Gastroesophageal sphincter (tissue), 3 donors: ENCODE data around the gene PET100.

Experiments
- EP300 ChIP-seq: sonication (generic); formaldehyde crosslinking; IDR thresholded peaks from one replicate; pipeline ENCODE4 v1.6.1; 2017; ENCODE audit warnings: antibody characterized with exemption, mild to moderate bottlenecking
- POLR2A ChIP-seq, 2 donors: fragments of 450-650 bp; IDR thresholded peaks; one replicate each; pipeline ENCODE4 v1.6.1; 2017; ENCODE audit warnings: antibody characterized with exemption in 2 of 2, mild to moderate bottlenecking in 2 of 2, moderate library complexity in 1 of 2
- TF ChIP-seq, protein P1 (sequence below), 4 experiments: fragments of 200-600 bp in 2 of 4; fragments of 450-650 bp in 2 of 4; sonication (generic) in 1 of 4; IDR thresholded peaks; one replicate each; pipeline ENCODE4 v1.5.1; 2017 to 2019; ENCODE audit warnings: antibody characterized with exemption in 4 of 4, mild to moderate bottlenecking in 2 of 4, moderate library complexity in 2 of 4

DNA sequence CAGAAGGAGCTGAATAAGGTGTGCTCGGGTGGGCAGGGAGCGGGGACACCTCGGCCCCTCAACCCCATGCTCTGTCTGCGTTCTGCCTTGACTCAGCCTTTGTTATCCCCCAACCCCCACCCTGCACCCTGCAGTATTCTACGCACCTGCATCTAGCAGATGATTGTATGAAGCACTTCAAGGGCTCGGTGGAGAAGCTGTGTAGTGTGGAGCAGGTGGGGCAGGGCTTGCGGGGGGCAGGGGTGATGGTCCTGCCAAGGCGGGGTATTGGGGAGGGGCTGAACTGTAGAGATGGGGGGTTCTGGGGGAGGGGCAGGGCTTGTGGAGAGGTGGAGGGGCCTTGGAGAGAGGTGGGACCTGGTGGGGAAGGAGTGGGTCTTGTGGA, 13.4 kb downstream of the PET100 start:
- TF ChIP-seq, protein P1, sequence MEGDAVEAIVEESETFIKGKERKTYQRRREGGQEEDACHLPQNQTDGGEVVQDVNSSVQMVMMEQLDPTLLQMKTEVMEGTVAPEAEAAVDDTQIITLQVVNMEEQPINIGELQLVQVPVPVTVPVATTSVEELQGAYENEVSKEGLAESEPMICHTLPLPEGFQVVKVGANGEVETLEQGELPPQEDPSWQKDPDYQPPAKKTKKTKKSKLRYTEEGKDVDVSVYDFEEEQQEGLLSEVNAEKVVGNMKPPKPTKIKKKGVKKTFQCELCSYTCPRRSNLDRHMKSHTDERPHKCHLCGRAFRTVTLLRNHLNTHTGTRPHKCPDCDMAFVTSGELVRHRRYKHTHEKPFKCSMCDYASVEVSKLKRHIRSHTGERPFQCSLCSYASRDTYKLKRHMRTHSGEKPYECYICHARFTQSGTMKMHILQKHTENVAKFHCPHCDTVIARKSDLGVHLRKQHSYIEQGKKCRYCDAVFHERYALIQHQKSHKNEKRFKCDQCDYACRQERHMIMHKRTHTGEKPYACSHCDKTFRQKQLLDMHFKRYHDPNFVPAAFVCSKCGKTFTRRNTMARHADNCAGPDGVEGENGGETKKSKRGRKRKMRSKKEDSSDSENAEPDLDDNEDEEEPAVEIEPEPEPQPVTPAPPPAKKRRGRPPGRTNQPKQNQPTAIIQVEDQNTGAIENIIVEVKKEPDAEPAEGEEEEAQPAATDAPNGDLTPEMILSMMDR (IDR thresholded peaks at IDR 0.05), result no peak
- no peak for TF ChIP-seq POLR2A (IDR thresholded peaks at IDR 0.05)
- no peak for TF ChIP-seq EP300
